ENCODE data around the gene COL8A1. TPM values are rescaled to one million over a fixed set of nuclear protein-coding genes. Genes with fewer than 3 reads are reported as not detected.

COL8A1 gene
- total and polyA plus RNA-seq, 10 of the 15 experiments (the other 5 are each of a cell fraction or from before 2014, with no cell fraction given), result 0.04 to 0.73 (median 0.10) TPM; not detected in 5

GRCh38 chr3:99714146-99714545, 75.8 kb downstream of the COL8A1 start:
- DNase-seq (ENCODE audit: low read depth, low spot score), result no peak
- no peak for ATAC-seq

More at GRCh38 chr3:99714146-99714545, 75.8 kb downstream of the COL8A1 start:
- Histone ChIP-seq H3K4me1 (ENCODE audit: control insufficient read depth, insufficient read depth, low read length) (no peaks in the 10 kb centered on the region), H3K79me2 (ENCODE audit: control insufficient read depth, insufficient read depth, low read length) (no peaks in the 10 kb centered on the region), H3K4me2 (ENCODE audit: control insufficient read depth, insufficient read depth) (no peak overlapping the region), H3K36me3 (ENCODE audit: control insufficient read depth in 2 of 2, insufficient read depth in 2 of 2, low read length in 1 of 2) (no peaks in the 10 kb centered on the region), H4K20me1 (ENCODE audit: control insufficient read depth, insufficient read depth) (no peaks in the 10 kb centered on the region), H3K9me3 (replicated peaks; ENCODE audit: control insufficient read depth, insufficient read depth, low read length) (no peaks in the 10 kb centered on the region), H3K27ac (ENCODE audit: control insufficient read depth, insufficient read depth) (no peak overlapping the region), H2AFZ (ENCODE audit: control insufficient read depth, low read depth, low read length) (no peak overlapping the region), H3K27me3 (replicated peaks in 1 of 2; ENCODE audit: control insufficient read depth in 2 of 2, insufficient read depth in 2 of 2, low read length in 1 of 2) (no peaks in the 10 kb centered on the region; a peak in 2 of 4 replicates), H3K9ac (ENCODE audit: control insufficient read depth, insufficient read depth, low read length) (no peak overlapping the region), H3K4me3 (no peak overlapping the region)
- intact Hi-C loops (cut with micrococcal nuclease; ENCODE audit: unreplicated experiment), result no loop called here
- RAD21 ChIA-PET (ENCODE audit: unreplicated experiment), result no interaction called here
- POLR2A ChIA-PET, result interaction anchor here (1.0 kb wide), 2 partner anchors 11 to 104 kb away, joined by 3 read pairs; partner anchors contain the start of gene CMSS1
- SMC1A ChIA-PET (ENCODE audit: uncharacterized antibody, unreplicated experiment), result interaction anchor here (0.9 kb wide), 1 partner anchor 32 kb away, joined by 3 read pairs; no protein-coding TSS in a partner anchor
- in situ Hi-C loops (cut with MboI), result no loop called here
- BruUV-seq (replicated peaks), result no TSS peak
- WGBS (ENCODE audit: insufficient coverage, insufficient replicate concordance, low lambda C conversion rate, missing lambda C conversion rate), result 0% methylated on average over 1 of the region's 1 CpG
- no peak for FAIRE-seq
- CTCF ChIA-PET, result interaction anchor here (1.0 kb wide), 1 partner anchor 26 kb away, joined by 3 read pairs; no protein-coding TSS in a partner anchor
- TF ChIP-seq CEBPZ (IDR thresholded peaks at IDR 0.05; ENCODE audit: low read depth, low read length) (no peak), E2F8 (IDR thresholded peaks at IDR 0.05; ENCODE audit: low read depth, partially characterized antibody) (no peak), NKRF (conservative IDR thresholded peaks at IDR 0.05) (no peak), FOXM1 (IDR thresholded peaks at IDR 0.05; ENCODE audit: low read depth, low read length) (no peak), ETV6 (conservative IDR thresholded peaks at IDR 0.05 in 1 of 2, IDR thresholded peaks at IDR 0.05 in 1 of 2; ENCODE audit: borderline replicate concordance in 1 of 2, low read depth in 1 of 2) (no peak)

Data from GM12878 (cell line).